Erythroblast (primary cell): ENCODE measurements around the gene G6PC1.
"Not testable (repeated sequence)": the region's sequence is repeated elsewhere in the genome, so short reads cannot be mapped to it uniquely, and the experiment has no call there.

Source experiments
- DNase-seq, 2 experiments: peaks; one replicate each; lab custom pipeline; 2025; lab: John Stamatoyannopoulos, UW
- GATA1 ChIP-seq: IDR thresholded peaks from 2 replicates; pipeline ENCODE4 v1.6.1; 2011; ENCODE audit warnings: low read depth, mild to moderate bottlenecking, control low read depth, low read length, moderate library complexity
- POLR2A ChIP-seq: IDR thresholded peaks from 2 replicates; pipeline ENCODE4 v1.6.1; 2011; ENCODE audit warnings: mild to moderate bottlenecking, low read length

The G6PC1 gene

DNA sequence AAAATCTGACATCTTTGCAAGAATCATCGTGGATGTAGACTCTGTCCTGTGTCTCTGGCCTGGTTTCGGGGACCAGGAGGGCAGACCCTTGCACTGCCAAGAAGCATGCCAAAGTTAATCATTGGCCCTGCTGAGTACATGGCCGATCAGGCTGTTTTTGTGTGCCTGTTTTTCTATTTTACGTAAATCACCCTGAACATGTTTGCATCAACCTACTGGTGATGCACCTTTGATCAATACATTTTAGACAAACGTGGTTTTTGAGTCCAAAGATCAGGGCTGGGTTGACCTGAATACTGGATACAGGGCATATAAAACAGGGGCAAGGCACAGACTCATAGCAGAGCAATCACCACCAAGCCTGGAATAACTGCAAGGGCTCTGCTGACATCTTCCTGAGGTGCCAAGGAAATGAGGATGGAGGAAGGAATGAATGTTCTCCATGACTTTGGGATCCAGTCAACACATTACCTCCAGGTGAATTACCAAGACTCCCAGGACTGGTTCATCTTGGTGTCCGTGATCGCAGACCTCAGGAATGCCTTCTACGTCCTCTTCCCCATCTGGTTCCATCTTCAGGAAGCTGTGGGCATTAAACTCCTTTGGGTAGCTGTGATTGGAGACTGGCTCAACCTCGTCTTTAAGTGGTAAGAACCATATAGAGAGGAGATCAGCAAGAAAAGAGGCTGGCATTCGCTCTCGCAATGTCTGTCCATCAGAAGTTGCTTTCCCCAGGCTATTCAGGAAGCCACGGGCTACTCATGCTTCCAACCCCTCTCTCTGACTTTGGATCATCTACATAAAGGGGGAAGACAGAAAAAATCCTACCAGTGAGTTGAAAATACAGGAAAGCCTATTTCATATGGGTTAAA lies at the start of gene G6PC1:
Gene G6PC1 (plus strand): TSS at position 340 of the 872 bp plus-strand sequence. CDS start 78 bp downstream, at position 418.
- no peak for DNase-seq
- no peak for TF ChIP-seq POLR2A
- TF ChIP-seq GATA1: no peak

GRCh38 chr17:42850954-42851353 lies 49.6 kb upstream of the G6PC1 start, which contains the start of gene AOC3:
Gene AOC3 (plus strand): TSS chr17:42851199. CDS start chr17:42851344, 145 bp downstream.
- TF ChIP-seq POLR2A (no peak), GATA1 (no peak)
- no peak for DNase-seq

DNA sequence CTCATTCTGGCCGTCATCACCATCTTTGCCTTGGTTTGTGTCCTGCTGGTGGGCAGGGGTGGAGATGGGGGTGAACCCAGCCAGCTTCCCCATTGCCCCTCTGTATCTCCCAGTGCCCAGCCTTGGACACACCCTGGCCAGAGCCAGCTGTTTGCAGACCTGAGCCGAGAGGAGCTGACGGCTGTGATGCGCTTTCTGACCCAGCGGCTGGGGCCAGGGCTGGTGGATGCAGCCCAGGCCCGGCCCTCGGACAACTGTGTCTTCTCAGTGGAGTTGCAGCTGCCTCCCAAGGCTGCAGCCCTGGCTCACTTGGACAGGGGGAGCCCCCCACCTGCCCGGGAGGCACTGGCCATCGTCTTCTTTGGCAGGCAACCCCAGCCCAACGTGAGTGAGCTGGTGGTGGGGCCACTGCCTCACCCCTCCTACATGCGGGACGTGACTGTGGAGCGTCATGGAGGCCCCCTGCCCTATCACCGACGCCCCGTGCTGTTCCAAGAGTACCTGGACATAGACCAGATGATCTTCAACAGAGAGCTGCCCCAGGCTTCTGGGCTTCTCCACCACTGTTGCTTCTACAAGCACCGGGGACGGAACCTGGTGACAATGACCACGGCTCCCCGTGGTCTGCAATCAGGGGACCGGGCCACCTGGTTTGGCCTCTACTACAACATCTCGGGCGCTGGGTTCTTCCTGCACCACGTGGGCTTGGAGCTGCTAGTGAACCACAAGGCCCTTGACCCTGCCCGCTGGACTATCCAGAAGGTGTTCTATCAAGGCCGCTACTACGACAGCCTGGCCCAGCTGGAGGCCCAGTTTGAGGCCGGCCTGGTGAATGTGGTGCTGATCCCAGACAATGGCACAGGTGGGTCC lies 49.0 kb upstream of the G6PC1 start:
- DNase-seq: not testable (repeated sequence)

DNA sequence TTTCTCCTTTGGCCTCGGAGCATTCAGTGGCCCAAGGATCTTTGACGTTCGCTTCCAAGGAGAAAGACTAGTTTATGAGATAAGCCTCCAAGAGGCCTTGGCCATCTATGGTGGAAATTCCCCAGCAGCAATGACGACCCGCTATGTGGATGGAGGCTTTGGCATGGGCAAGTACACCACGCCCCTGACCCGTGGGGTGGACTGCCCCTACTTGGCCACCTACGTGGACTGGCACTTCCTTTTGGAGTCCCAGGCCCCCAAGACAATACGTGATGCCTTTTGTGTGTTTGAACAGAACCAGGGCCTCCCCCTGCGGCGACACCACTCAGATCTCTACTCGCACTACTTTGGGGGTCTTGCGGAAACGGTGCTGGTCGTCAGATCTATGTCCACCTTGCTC lies 48.2 kb upstream of the G6PC1 start:
- TF ChIP-seq GATA1 (no peak), POLR2A (no peak)
- no peak for DNase-seq

DNA sequence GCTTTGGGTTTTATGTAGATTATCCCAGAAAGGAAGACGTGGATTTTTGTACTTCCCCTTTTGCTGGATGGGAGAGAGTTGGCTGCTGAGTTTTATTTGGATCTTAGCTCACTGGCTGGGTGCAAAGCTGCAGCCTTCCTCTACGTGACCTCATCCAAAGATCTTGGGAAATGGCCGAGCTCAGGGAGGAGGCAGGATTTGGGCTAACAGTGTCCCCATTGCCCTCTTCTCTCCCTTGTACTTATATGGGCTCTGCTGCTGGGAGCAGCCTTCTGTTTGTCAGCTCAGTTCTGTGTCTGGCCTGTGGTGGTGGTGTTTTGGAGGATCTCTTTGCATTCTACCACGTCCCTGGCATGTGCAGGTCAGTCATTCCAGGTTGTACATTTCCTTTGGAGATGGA lies 47.6 kb upstream of the G6PC1 start:
- DNase-seq: no peak
- TF ChIP-seq GATA1 (no peak), POLR2A (no peak)

DNA sequence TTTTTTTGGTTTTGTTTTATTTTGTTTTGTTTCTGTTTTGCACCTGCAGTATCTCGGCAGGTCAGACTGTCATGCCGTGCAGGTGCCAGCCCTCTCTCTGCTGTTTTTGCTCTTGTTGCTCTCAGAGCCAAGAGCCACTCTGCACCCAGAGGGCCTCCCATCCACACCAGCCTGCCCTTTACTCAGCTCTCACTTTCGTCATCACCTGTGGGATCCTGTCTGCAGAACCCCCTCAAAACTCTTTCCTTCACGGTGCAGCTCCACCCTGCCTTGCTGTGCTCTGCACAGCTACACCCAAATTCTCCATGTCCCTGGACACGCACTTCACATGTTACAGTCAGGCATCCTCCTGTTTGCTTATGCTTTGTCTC lies 47.0 kb upstream of the G6PC1 start:
- TF ChIP-seq GATA1 (no peak), POLR2A (no peak)
- DNase-seq: no peak

DNA sequence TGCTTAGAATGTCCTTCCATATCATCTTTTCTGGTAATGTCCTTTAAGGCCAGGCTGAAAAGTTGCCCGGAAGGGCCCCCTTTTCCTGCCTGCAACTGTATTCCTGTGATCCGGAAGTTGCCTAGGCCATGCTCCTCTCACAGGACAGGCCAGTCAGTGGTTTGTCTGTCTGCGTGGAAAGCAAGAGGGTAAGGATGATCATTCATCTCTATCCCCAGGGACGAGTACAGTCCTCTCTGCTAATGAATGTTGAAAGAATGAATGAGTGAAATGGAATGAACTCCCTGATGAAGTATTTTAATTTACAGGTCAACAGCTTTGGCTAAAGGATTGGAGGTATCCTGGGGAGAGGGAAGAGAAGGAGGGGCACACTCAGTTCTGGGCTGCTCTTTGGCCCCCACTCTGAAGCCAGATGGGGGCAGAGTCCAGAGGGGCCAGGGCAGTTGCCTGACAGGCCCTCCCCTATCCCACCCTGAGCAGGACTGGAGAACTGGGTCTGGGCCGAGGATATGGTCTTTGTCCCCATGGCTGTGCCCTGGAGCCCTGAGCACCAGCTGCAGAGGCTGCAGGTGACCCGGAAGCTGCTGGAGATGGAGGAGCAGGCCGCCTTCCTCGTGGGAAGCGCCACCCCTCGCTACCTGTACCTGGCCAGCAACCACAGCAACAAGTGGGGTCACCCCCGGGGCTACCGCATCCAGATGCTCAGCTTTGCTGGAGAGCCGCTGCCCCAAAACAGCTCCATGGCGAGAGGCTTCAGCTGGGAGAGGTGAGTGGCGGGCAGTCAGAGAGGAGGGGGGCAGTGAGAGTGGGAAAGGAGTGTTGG lies 46.4 kb upstream of the G6PC1 start:
- no peak for DNase-seq
- TF ChIP-seq POLR2A (no peak), GATA1 (no peak)

GRCh38 chr17:42855048-42855596 lies 45.5 kb upstream of the G6PC1 start:
- no peak for TF ChIP-seq POLR2A
- TF ChIP-seq GATA1: no peak
- no peak for DNase-seq

- not testable (repeated sequence) for DNase-seq
These were observed 44.5 kb upstream of the G6PC1 start for GRCh38 chr17:42856093-42856492.

GRCh38 chr17:42856516-42856915 lies 44.1 kb upstream of the G6PC1 start:
- DNase-seq: not testable (repeated sequence)

- TF ChIP-seq POLR2A: no peak
- TF ChIP-seq GATA1: no peak
- no peak for DNase-seq
These were observed 43.2 kb upstream of the G6PC1 start for GRCh38 chr17:42857389-42857788.

DNA sequence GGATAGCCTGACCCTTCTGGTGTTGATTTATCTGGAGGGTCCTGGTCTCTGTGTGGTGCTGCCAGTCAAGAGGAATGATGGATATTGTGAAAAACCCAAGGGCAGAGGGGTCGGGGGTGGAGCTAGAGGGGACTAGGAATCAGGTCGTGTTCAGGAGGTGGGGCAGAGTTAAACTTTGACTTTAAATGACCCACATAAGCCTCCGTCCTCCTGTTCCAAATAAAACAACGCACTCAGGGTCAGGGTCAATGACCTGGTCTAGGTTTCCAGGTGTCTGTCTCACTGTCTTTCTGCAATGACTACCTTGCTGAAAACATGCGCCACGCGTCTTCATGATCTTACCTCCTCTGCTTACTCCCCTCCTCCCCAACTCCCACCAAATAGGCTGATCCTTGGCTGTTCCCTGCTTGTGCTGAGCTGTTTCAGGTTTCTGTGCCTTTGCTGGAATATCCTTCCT lies 34.9 kb upstream of the G6PC1 start:
- TF ChIP-seq GATA1 (no peak), POLR2A (no peak)
- no peak for DNase-seq

- no peak for DNase-seq
- TF ChIP-seq GATA1: no peak
- TF ChIP-seq POLR2A: no peak
These were observed 34.4 kb upstream of the G6PC1 start for GRCh38 chr17:42866216-42866615.
